Ovary (tissue), 3 donors: ENCODE results near the gene KRT72.

Experiments
- CTCF ChIP-seq, 3 donors: fragments of 450-650 bp in 2 of 3; fragments of 200-600 bp in 1 of 3; IDR thresholded peaks; one replicate each; pipeline versions ENCODE4 v1.5.1 to v1.8.0; 2016 to 2022; ENCODE audit warnings: antibody characterized with exemption in 3 of 3, mild to moderate bottlenecking in 1 of 3
- EP300 ChIP-seq: sonication (generic); formaldehyde crosslinking; IDR thresholded peaks from one replicate; pipeline ENCODE4 v1.6.1; 2017; ENCODE audit warnings: antibody characterized with exemption
- POLR2A ChIP-seq: fragments of 450-650 bp; IDR thresholded peaks from one replicate; pipeline ENCODE4 v1.6.1; 2017; ENCODE audit warnings: antibody characterized with exemption, mild to moderate bottlenecking, moderate library complexity
- donor health status: DM: no; HTN: no; CAD: no.

- TF ChIP-seq CTCF (IDR thresholded peaks at IDR 0.05) (no peak), POLR2A (no peak), EP300 (no peak)
Observed at GRCh38 chr12:52645982-52646381, 44.7 kb upstream of the KRT72 start.
